Immature natural killer cell (primary cell): ENCODE data around the gene IL16. TPM values are rescaled to one million over a fixed set of nuclear protein-coding genes. Genes with fewer than 3 reads are reported as not detected.

Experiments
- DNase-seq, 3 donors: peaks; one replicate each; pipeline ENCODE4 v3.0.0; 2022; ENCODE audit warnings: mixed read lengths in 1 of 3
- H3K27ac Mint-ChIP-seq, 6 donors: one replicate each; pipeline ENCODE4 v1.8.0; 2020; ENCODE audit warnings: mixed read lengths in 6 of 6, mild to moderate bottlenecking in 5 of 6, inconsistent platforms in 4 of 6, moderate library complexity in 3 of 6
- H3K27me3 Mint-ChIP-seq, 3 donors: one replicate each; pipeline ENCODE4 v1.8.0; 2020 to 2021; ENCODE audit warnings: low read depth in 3 of 3, mild to moderate bottlenecking in 3 of 3, mixed read lengths in 3 of 3, moderate library complexity in 3 of 3, inconsistent platforms in 1 of 3
- H3K36me3 Mint-ChIP-seq, 3 donors: one replicate each; pipeline ENCODE4 v1.8.0; 2020; ENCODE audit warnings: mixed read lengths in 3 of 3, inconsistent platforms in 2 of 3, mild to moderate bottlenecking in 2 of 3
- H3K4me1 Mint-ChIP-seq, 2 donors: one replicate each; pipeline ENCODE4 v1.8.0; 2020; ENCODE audit warnings: inconsistent platforms in 2 of 2, mild to moderate bottlenecking in 2 of 2, mixed read lengths in 2 of 2, moderate library complexity in 1 of 2
- H3K4me3 Mint-ChIP-seq, 5 donors: one replicate each; pipeline ENCODE4 v1.8.0; 2020; ENCODE audit warnings: mild to moderate bottlenecking in 5 of 5, mixed read lengths in 5 of 5, inconsistent platforms in 3 of 5, moderate library complexity in 3 of 5
- H3K9me3 Mint-ChIP-seq, 6 donors: one replicate each; pipeline ENCODE4 v1.8.0; 2020; ENCODE audit warnings: mild to moderate bottlenecking in 6 of 6, mixed read lengths in 6 of 6, inconsistent platforms in 4 of 6, moderate library complexity in 3 of 6
- polyA plus RNA-seq, 3 donors: library from polyadenylated mRNA; unstranded; fragments of 300-500 nt; fragmentation: Illumina TruSeq; gene quantifications; one replicate each; pipeline ENCODE4 v1.2.3, GENCODE V29; 2021

The IL16 gene
- polyA plus RNA-seq, 3 donors from 2014 or later: 147 to 301 (median 155) TPM

DNA sequence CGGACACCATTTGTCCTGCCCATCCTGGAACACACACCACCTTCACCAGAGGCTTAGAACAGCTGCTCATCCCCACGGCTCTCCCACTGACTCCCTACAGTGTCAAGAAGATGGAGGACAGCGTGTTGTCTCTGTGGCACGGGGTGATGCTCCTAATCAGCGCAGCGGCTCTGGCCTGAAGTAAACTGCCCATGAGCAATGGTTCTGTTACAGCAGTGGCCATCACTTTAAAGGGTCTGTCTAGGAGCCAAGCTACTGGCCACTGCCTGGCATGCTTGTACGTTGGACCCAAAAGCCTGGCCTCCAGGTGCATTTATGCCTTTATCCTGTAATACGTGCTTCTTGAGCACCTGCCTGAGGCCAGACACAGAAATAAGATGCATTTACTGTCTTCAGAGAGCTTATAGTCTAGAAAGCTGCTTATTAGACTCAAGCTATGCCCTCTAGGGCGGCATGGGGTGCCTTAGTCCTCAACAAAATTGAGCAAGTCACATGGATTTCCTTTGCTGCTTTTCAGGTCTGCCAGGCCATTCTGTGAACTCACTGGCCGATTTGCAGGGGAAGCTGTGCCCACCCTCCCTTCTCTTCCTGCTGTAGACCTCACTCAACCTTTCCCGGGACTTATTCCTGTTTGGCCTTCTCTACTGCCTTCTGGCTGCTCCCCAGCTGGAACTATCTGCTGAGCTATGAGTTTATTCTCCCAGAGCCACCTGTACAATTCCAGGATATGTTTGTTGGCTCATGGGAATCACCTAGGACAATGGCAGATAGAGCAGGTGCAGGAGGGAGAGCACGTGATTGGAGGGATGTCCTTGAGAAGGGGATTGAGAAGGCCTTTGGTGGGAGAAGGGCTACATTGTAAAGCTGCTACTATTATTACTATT is 75.3 kb downstream of the IL16 start:
- peaks cover 4 to 5% (median 4%) of the 10 kb centered on the region in 3 donors for H3K36me3 Mint-ChIP-seq
- H3K27ac Mint-ChIP-seq: peak overlapping the region in 1 of 6 donors; percentile 42
- peaks cover 4 to 7% (median 6%) of the 10 kb centered on the region in 3 donors for H3K27me3 Mint-ChIP-seq
- no peak for DNase-seq
- H3K4me3 Mint-ChIP-seq: no peak overlapping the region
- H3K4me1 Mint-ChIP-seq: peaks cover 14 to 18% of the 10 kb centered on the region in 2 donors
- H3K9me3 Mint-ChIP-seq: peaks cover 0 to 6% (median 4%) of the 10 kb centered on the region in 6 donors

DNA sequence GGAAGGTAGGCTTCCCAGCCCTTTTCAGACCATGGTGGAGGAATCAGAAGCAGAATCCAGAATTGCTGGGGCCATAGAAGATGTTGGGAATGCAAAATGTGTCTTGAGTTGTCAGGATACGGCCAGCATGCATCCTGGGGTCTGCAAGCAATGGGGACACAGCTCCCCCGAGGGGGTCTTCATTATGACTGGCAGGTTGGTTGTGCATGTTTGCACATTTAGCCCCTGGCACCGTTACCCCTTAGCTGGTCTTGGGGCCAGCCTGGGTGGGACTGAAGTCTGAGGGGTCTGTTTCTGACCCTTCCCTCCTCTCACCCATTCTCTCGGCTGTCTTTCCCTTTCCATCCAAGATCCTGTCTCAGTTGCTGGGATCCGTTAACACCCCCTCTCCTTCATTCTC is 76.5 kb downstream of the IL16 start:
- peaks cover 2 to 5% (median 4%) of the 10 kb centered on the region in 3 donors for H3K27me3 Mint-ChIP-seq
- peaks cover 0 to 10% (median 8%) of the 10 kb centered on the region in 6 donors for H3K9me3 Mint-ChIP-seq
- H3K4me1 Mint-ChIP-seq: peaks cover 14 to 18% of the 10 kb centered on the region in 2 donors
- no peak overlapping the region for H3K27ac Mint-ChIP-seq
- peaks cover 5 to 8% (median 7%) of the 10 kb centered on the region in 3 donors for H3K36me3 Mint-ChIP-seq
- no peak overlapping the region for H3K4me3 Mint-ChIP-seq
- DNase-seq: no peak

DNA sequence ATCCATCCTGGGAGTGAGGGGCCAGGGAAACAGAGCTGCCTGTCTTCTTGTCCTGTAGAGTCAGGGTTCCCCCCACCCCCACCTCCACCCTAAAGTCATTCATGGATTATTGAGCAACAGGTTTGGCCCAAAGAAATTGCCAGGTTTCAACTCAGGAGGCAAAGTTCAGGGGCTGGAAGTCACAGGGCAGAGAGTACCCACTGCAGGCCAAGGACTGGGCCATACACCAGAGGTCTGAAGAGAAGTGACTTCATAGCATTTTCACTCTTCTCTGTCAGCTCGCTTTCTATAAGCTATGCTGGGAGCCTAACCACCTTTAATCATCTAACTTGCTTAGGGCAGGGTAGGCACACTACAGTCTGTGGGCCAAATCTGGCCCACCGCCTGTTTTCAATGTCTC is 77.2 kb downstream of the IL16 start:
- Mint-ChIP-seq H3K27me3 (peaks cover 2 to 5% (median 4%) of the 10 kb centered on the region in 3 donors), H3K9me3 (peaks cover 0 to 10% (median 8%) of the 10 kb centered on the region in 6 donors), H3K4me1 (peaks cover 14 to 18% of the 10 kb centered on the region in 2 donors), H3K27ac (no peak overlapping the region), H3K4me3 (no peak overlapping the region), H3K36me3 (peaks cover 5 to 8% (median 7%) of the 10 kb centered on the region in 3 donors)
- no peak for DNase-seq

DNA sequence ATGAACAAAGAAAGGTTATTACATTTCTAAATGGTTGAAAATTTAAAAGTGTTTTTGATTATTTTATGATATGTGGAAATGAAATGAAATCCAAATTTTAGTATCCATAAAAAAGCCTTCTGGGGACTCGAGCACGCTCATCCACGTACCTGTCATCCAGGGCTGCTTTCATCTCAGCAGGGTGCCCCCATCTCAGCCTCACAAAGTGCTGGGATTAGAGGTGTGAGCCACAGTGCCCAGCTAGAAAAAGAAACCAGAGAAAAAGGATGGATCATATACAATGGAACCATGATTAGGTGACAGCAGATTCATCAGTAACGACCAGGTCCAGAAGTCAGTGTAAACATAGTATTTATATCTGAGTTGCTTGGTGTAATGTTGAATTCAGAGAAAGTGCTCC is 77.6 kb downstream of the IL16 start:
- peaks cover 0 to 10% (median 8%) of the 10 kb centered on the region in 6 donors for H3K9me3 Mint-ChIP-seq
- no peak overlapping the region for H3K27ac Mint-ChIP-seq

DNA sequence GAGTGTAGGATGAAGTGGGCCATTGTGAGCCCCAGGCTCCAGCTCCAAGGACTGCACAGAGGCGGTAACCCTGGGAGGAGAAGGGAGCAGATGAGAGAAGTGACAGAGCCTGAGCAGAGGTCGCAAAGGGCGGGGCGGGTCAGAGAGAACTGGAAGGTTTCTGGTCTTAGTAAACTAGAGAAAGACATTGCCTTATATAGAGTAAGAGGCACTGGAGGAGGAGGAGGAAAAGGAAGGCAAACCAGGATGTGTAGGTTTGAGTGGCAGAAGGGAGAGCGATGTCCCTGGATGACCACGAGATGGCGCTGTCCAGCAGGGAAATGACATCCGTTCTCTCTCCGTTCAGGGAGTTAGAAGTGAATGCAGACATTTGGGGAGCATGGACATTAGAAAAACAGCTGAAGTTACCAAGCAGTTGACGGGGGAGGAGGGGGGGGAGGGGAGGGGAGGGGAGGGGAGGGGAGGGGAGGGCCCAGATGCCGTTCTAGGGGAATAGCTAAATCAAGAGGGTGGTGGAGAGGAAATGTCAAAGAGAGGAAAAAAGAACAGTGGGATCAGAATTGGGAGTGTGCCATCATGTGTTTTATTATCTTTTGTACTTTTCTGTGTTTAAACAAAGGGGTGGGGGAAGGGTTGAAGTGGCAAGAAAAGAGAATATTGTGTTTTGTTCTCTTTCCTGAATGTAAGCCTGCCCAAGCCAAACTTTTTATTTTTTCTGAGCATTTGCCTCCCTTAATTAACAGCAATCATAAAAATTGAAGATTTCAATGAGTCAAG is 78.4 kb downstream of the IL16 start:
- DNase-seq: peak; percentile 73 to 78 (median 77)
- Mint-ChIP-seq H3K36me3 (peaks cover 5 to 8% (median 7%) of the 10 kb centered on the region in 3 donors), H3K27ac (peak overlapping the region in 5 of 6 donors; percentile 54 to 77 (median 71)), H3K4me3 (peak overlapping the region in 2 of 5 donors; percentile 3 to 62), H3K27me3 (peaks cover 0 to 5% (median 2%) of the 10 kb centered on the region in 3 donors), H3K4me1 (peaks cover 14 to 18% of the 10 kb centered on the region in 2 donors), H3K9me3 (peaks cover 0 to 10% (median 8%) of the 10 kb centered on the region in 6 donors)

More for the DNA sequence above, 77.6 kb downstream of the IL16 start:
- DNase-seq: no peak
- no peak overlapping the region for H3K4me3 Mint-ChIP-seq
- H3K27me3 Mint-ChIP-seq: peaks cover 2 to 5% (median 2%) of the 10 kb centered on the region in 3 donors
- peaks cover 5 to 8% (median 7%) of the 10 kb centered on the region in 3 donors for H3K36me3 Mint-ChIP-seq
- H3K4me1 Mint-ChIP-seq: peaks cover 14 to 18% of the 10 kb centered on the region in 2 donors

DNA sequence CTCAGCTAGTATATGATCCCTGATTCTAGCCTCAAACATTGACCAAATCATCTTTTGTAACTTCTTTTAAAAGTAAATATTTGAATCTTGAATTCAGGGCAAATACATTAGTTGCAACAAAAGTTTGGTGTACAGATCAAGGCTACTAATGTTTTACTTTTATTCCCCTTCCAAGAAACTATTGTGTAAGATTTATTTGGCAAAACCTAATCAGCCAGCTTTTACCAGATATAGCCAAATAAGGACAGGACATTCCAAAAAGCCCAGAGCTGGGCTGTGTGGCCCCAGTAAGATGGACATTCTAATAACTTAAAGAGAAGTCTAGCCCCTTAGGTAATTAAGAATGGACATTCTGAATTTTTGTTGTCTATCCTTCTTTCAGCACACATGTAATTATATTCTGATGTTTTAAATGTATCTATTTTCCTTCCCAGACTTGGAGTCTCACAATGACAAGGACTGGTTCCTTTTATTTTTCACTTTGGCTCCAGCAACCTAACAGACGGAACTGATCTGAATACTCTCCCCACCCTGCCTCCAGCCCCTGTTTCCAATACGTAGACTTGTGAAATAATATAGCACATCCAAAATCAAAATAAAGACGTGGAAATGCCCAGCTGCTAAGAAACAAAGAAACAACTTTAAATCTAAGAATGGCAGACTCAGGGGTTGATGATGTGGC is 79.2 kb downstream of the IL16 start:
- peaks cover 5 to 8% (median 7%) of the 10 kb centered on the region in 3 donors for H3K36me3 Mint-ChIP-seq
- H3K4me3 Mint-ChIP-seq: no peak overlapping the region
- peaks cover 14 to 18% of the 10 kb centered on the region in 2 donors for H3K4me1 Mint-ChIP-seq

DNA sequence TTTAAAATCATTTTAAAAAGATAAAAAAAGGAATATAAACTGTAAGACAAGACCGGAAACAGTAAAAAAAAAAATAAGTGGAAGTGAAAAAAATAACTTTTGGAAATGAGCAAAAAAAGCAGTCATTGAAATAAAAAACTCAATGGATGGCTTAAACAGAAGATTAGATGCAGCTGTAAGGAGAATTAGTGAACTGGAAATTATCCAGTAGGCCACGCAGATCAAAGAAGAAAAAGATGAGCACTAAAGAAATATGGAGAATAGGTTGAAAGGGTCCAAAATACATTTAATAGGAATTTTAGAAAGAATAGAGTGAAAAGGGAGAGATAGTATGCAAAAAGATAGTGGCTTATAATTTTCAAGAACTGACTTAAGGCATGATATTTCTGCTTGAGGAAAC is 80.3 kb downstream of the IL16 start:
- H3K9me3 Mint-ChIP-seq: peaks cover 0 to 10% (median 8%) of the 10 kb centered on the region in 6 donors
- H3K27me3 Mint-ChIP-seq: peaks cover 0 to 5% (median 3%) of the 10 kb centered on the region in 3 donors
- no peak overlapping the region for H3K27ac Mint-ChIP-seq
- no peak overlapping the region for H3K4me3 Mint-ChIP-seq
- H3K36me3 Mint-ChIP-seq: peaks cover 5 to 8% (median 7%) of the 10 kb centered on the region in 3 donors
- DNase-seq: no peak
- H3K4me1 Mint-ChIP-seq: peaks cover 14 to 18% of the 10 kb centered on the region in 2 donors

More for the DNA sequence above, 79.2 kb downstream of the IL16 start:
- no peak for DNase-seq
- Mint-ChIP-seq H3K27ac (peak overlapping the region in 2 of 6 donors; percentile 38 to 77), H3K9me3 (peaks cover 0 to 10% (median 8%) of the 10 kb centered on the region in 6 donors), H3K27me3 (peaks cover 0 to 5% (median 3%) of the 10 kb centered on the region in 3 donors)

DNA sequence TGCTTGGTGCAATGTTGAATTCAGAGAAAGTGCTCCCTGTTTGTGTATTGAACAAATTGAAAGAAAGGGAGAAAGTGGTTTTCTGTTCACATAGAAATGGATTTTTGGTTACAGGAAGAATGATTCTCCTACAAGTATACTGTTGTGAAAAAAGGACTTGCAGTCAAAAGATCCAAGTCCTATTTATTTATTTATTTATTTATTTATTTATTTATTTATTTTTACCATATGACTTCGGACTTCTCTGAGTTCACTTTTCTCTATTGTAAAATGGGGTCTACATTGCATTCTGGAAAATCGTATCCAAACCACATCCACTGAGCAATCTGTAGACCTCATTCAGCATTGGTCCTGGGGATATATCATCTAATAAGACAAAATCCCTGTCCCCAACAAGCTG is 81.2 kb downstream of the IL16 start:
- peaks cover 0 to 5% (median 3%) of the 10 kb centered on the region in 3 donors for H3K27me3 Mint-ChIP-seq
- peak overlapping the region in 1 of 6 donors; percentile 13 for H3K27ac Mint-ChIP-seq
- H3K36me3 Mint-ChIP-seq: peaks cover 5 to 8% (median 7%) of the 10 kb centered on the region in 3 donors
- DNase-seq: no peak
- peaks cover 14 to 18% of the 10 kb centered on the region in 2 donors for H3K4me1 Mint-ChIP-seq
- no peak overlapping the region for H3K4me3 Mint-ChIP-seq
- H3K9me3 Mint-ChIP-seq: peaks cover 0 to 10% (median 8%) of the 10 kb centered on the region in 6 donors

DNA sequence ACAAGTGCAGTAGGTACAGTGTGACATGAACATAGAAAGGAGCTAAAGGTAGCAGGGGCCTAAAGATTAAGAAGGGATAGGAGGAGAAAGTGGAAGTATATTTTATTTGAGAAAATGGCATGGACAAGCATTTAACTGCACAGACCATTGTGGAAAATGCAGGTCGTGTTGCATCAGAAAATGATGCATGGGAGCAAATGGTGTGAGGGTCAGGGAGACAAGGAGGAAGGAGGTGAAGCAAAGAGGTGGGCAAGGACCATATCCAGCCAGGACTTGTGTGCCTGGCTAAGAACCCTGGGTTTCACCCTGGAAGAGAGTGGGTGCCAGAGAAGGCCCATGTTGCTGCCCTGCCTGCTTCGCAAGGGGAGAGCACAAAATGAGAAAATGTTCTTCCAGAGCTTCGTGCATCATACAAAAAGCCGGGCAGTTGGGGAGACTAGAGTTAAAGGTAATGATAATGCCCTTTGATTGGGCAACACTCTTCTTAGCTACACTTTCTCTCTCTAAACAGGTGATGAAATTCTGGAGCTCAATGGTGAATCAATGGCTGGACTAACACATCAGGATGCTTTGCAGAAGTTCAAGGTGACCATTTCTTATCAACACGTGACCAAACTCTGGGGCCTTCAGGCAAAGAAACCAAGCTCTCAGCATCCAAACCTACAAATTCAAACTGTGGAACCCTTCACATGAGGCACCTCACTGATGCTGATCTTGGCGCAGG is 81.8 kb downstream of the IL16 start:
- Mint-ChIP-seq H3K36me3 (peaks cover 5 to 8% (median 7%) of the 10 kb centered on the region in 3 donors), H3K4me1 (peaks cover 14 to 18% of the 10 kb centered on the region in 2 donors), H3K27ac (peak overlapping the region in 2 of 6 donors; percentile 3 to 13), H3K4me3 (no peak overlapping the region), H3K27me3 (peaks cover 0 to 5% (median 1%) of the 10 kb centered on the region in 3 donors), H3K9me3 (peaks cover 0 to 10% (median 8%) of the 10 kb centered on the region in 6 donors)
- DNase-seq: no peak

DNA sequence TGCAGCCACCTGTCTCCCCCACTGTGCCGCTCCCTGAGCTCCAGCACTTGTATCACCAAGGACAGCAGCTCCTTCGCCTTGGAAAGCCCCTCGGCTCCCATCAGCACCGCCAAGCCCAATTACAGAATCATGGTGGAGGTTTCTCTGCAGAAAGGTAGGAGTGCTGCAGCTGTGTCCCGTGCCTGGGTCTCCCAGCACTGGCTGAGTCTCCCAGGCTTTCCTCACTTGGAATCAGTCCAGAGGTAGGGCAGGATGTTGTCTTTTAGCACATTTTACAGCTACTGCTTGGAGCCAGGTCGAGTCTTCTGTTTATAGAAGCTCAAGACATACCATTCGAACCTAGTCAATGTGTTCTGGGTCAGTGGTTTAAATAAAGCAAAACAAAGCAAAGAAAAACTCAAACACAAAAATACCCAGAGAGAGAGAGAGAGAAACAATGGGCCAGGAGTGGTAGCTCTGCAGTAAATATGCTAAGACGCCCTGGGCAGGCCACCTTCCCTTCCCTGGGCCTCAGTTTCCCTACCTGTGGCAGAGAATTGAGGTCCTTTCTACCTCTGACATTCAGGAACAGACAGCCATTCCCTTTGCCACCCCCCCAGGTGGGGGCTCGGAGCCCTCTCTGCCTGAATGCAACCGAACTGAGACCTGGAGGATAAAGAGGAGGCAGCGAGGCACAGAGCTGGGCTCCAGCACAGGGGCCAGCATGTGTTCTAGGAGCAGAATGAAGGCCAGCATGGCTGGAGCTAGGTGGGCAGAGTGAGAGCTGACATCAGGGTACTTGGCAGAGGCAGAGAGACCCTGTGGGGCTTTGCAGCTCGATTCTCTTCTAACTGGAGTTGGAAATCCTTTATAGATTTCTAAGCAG is 83.2 kb downstream of the IL16 start:
- peaks cover 5 to 8% (median 7%) of the 10 kb centered on the region in 3 donors for H3K36me3 Mint-ChIP-seq
- H3K4me1 Mint-ChIP-seq: peaks cover 16 to 24% of the 10 kb centered on the region in 2 donors
- no peak for DNase-seq
- H3K9me3 Mint-ChIP-seq: peaks cover 0 to 10% (median 8%) of the 10 kb centered on the region in 6 donors
- H3K4me3 Mint-ChIP-seq: no peak overlapping the region
- no peak overlapping the region for H3K27ac Mint-ChIP-seq
- H3K27me3 Mint-ChIP-seq: peaks cover 0 to 5% (median 4%) of the 10 kb centered on the region in 3 donors

DNA sequence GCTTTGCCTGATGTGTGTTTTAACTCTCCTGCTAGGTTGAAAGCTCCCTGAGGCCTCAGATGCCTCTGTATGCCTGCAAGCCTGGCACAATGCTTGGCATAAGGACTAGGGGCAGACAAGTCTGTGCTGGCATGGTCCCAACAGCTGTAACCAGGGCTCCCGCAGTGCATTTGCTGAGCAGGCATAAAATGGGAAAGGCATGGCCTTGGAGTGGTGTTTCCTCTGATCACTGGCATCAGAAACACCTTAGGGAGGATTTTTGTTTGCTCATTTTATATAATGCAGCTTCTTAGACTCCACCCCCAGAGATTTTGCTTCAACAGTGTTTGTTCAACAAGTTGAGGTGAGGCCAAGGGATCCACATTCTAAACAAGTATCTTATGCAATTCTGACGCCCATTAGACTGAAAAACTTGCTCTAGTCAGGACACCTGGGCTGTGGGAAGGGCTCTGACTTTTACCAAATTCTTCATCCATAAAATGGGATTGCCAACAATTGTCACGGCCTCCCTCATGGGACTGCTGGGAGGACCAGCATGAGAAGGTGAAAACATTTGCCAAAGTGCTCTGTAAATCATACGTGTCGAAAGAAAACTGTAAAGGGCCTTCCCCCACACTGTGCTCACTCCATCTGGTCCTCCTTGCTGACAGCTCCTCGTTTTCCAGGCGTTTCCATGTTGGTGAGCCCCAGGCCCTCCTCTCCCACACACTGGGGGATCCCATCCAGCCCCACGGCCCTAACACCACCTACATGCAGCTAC is 84.2 kb downstream of the IL16 start:
- Mint-ChIP-seq H3K4me3 (no peak overlapping the region), H3K27me3 (peaks cover 0 to 5% (median 4%) of the 10 kb centered on the region in 3 donors), H3K4me1 (peaks cover 17 to 24% of the 10 kb centered on the region in 2 donors), H3K27ac (no peak overlapping the region), H3K36me3 (peaks cover 5 to 8% (median 7%) of the 10 kb centered on the region in 3 donors), H3K9me3 (peaks cover 0 to 10% (median 8%) of the 10 kb centered on the region in 6 donors)
- no peak for DNase-seq
